ENCODE results near the gene IL27RA.

Gene IL27RA

DNA sequence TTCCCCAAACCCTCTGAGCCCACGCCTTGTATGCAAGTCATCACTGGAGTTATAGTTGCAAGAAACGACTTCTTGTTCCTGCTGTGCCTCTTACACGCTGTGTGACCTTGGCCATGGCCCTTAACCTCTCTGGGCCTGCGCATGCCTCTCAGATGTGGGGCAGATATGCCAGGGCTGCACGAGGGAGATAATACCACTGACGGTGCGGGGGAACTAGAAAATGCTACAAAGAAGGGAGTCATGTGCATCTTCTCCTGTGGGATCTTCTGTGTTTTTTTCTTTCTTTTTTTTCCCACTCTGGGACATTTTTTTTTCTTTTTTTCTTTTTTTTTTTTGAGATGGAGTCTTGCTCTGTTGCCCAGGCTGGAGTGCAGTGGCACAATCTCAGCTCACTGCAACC lies 63.3 kb downstream of the IL27RA start:
- no peak overlapping the region for H3K27ac ChIP-seq (ENCODE audit: low read depth, low read length)
- no peak overlapping the region for H2AK5ac ChIP-seq (ENCODE audit: low read length)
- no peak overlapping the region for H4K8ac ChIP-seq (ENCODE audit: low read depth, low read length)
- no peak overlapping the region for H3K4me2 ChIP-seq (ENCODE audit: low read length)
- no CpG with 5 or more reads among the region's 7 CpGs for WGBS (ENCODE audit: extremely low coverage, insufficient coverage, insufficient read length)
- H3K18ac ChIP-seq (ENCODE audit: low read length) = no peak overlapping the region
- no peak overlapping the region for H3K4me3 ChIP-seq (ENCODE audit: low read depth, low read length)
- no peak overlapping the region for H2BK120ac ChIP-seq (ENCODE audit: insufficient read depth, low read length, poor library complexity)
- peaks cover 2 to 4% of the 10 kb centered on the region in 2 experiments for H3K4me1 ChIP-seq (ENCODE audit: control insufficient read depth in 1 of 2, insufficient read depth in 2 of 2, low read length in 2 of 2)
- H2BK5ac ChIP-seq (ENCODE audit: low read depth, low read length, poor library complexity) = no peak overlapping the region
- no peak for DNase-seq
- H3K27me3 ChIP-seq (ENCODE audit: insufficient read depth, low read length) = no peaks in the 10 kb centered on the region
- H3K23ac ChIP-seq (ENCODE audit: low read length) = no peak overlapping the region
- H2BK12ac ChIP-seq (ENCODE audit: low read length) = no peak overlapping the region
- peaks cover 5% of the 10 kb centered on the region for H3K9me3 ChIP-seq (ENCODE audit: insufficient read depth, low read depth, low read length)
- no peak overlapping the region for H2AFZ ChIP-seq (ENCODE audit: insufficient read depth, low read length, poor library complexity)
- H4K12ac ChIP-seq (ENCODE audit: low read depth, low read length) = no peak overlapping the region
- peaks cover 16 to 18% of the 10 kb centered on the region in 2 experiments for H3K36me3 ChIP-seq (ENCODE audit: control insufficient read depth in 1 of 2, insufficient read depth in 2 of 2, low read length in 2 of 2)
- peaks cover 11% of the 10 kb centered on the region for H3K79me1 ChIP-seq (ENCODE audit: low read length)
- no peak overlapping the region for H3K14ac ChIP-seq (ENCODE audit: low read length)
- no peak overlapping the region for H3K9ac ChIP-seq (ENCODE audit: low read length)
- H3K79me2 ChIP-seq (ENCODE audit: control insufficient read depth, insufficient read depth, low read length, poor library complexity) = peaks cover 5% of the 10 kb centered on the region
- H4K91ac ChIP-seq (ENCODE audit: low read depth, low read length) = no peak overlapping the region
- H3K4ac ChIP-seq (ENCODE audit: low read depth, low read length) = no peak overlapping the region

DNA sequence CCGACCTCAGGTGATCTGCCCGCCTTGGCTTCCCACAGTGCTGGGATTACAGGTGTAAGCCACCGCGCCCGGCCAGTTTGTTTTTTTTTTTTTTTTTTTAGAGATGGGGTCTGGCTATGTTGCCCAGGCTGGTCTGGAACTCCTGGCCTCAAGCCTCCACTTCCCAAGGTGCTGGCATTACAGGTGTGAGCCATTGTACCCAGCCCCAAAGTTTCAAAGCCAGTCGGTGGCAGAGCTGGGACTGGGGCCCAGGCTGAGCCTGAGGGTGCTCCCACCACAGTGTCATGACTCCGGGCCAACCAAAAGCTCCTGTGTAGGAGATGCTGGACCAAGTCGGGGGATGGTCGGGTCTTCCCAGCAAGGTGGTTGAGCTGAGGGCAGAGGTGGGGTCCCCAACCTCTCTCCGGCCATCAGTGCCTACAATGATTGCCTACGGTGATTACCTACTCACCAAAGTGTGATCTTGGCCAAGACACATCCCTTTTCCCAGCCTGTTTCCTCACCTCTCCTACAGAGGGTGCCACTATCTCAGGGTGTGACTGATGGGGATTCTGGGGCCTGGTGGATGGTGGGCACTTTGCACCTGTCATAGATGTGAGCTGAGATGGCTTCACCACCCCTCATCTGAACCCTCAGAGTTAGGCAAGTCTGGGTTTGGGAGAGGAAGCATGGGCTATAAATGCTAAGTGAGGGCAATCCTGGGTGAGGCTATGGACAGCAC lies 64.9 kb downstream of the IL27RA start:
- no peak overlapping the region for H2AFZ ChIP-seq (ENCODE audit: insufficient read depth, low read length, poor library complexity)
- no peak overlapping the region for H2BK12ac ChIP-seq (ENCODE audit: low read length)
- H3K4me2 ChIP-seq (ENCODE audit: low read length) = no peak overlapping the region
- no peak for DNase-seq
- H3K4me3 ChIP-seq (ENCODE audit: low read depth, low read length) = no peak overlapping the region
- H3K79me1 ChIP-seq (ENCODE audit: low read length) = peaks cover 4% of the 10 kb centered on the region
- no peak overlapping the region for H4K12ac ChIP-seq (ENCODE audit: low read depth, low read length)
- no peak overlapping the region for H3K27ac ChIP-seq (ENCODE audit: low read depth, low read length)
- peaks cover 7% of the 10 kb centered on the region for H3K9me3 ChIP-seq (ENCODE audit: insufficient read depth, low read depth, low read length)
- H3K36me3 ChIP-seq (ENCODE audit: control insufficient read depth in 1 of 2, insufficient read depth in 2 of 2, low read length in 2 of 2) = peaks cover 24 to 26% of the 10 kb centered on the region in 2 experiments
- H3K79me2 ChIP-seq (ENCODE audit: control insufficient read depth, insufficient read depth, low read length, poor library complexity) = peaks cover 1% of the 10 kb centered on the region
- H3K4me1 ChIP-seq (ENCODE audit: control insufficient read depth in 1 of 2, insufficient read depth in 2 of 2, low read length in 2 of 2) = peaks cover 2 to 4% of the 10 kb centered on the region in 2 experiments
- H2BK5ac ChIP-seq (ENCODE audit: low read depth, low read length, poor library complexity) = no peak overlapping the region
- H3K27me3 ChIP-seq (ENCODE audit: insufficient read depth, low read length) = no peaks in the 10 kb centered on the region
- no peak overlapping the region for H2BK120ac ChIP-seq (ENCODE audit: insufficient read depth, low read length, poor library complexity)
- H3K14ac ChIP-seq (ENCODE audit: low read length) = no peak overlapping the region
- H2AK5ac ChIP-seq (ENCODE audit: low read length) = no peak overlapping the region
- WGBS (ENCODE audit: extremely low coverage, insufficient coverage, insufficient read length) = no CpG with 5 or more reads among the region's 11 CpGs
- no peak overlapping the region for H3K23ac ChIP-seq (ENCODE audit: low read length)
- H4K8ac ChIP-seq (ENCODE audit: low read depth, low read length) = no peak overlapping the region
- no peak overlapping the region for H3K18ac ChIP-seq (ENCODE audit: low read length)
- no peak overlapping the region for H3K9ac ChIP-seq (ENCODE audit: low read length)
- H4K91ac ChIP-seq (ENCODE audit: low read depth, low read length) = no peak overlapping the region
- no peak overlapping the region for H3K4ac ChIP-seq (ENCODE audit: low read depth, low read length)

DNA sequence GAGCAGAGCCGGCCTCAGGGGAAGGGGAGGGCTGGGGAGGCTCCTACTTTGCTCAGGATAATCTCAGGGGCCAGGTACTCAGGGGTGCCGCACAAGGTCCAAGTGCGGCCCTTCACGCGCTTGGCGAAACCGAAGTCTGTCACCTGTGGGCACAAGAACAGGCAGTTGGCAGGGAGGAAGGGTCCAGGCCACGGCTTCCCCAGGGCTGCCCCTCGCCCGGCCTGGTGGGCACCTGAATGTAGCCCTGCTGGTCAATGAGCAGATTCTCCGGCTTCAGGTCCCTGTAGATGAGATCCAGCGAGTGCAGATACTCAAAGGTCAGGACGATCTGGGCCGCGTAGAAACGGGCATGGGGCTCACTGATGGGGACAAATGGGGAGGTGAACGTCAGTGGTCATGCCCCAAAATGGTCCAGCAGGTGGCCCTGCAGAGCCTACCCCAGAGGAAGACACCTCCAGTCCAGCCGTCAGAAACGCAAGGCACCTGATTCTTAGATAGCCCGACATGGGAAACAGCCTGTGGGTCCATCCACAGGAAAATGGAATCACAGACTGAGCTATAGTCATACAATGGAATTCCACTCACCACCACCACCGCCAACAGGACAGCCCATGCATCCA lies 66.1 kb downstream of the IL27RA start:
- no peak overlapping the region for H4K8ac ChIP-seq (ENCODE audit: low read depth, low read length)
- no peak overlapping the region for H3K4ac ChIP-seq (ENCODE audit: low read depth, low read length)
- peaks cover 0 to 2% of the 10 kb centered on the region in 2 experiments for H3K4me1 ChIP-seq (ENCODE audit: control insufficient read depth in 1 of 2, insufficient read depth in 2 of 2, low read length in 2 of 2)
- H4K91ac ChIP-seq (ENCODE audit: low read depth, low read length) = no peak overlapping the region
- peaks cover 7% of the 10 kb centered on the region for H3K9me3 ChIP-seq (ENCODE audit: insufficient read depth, low read depth, low read length)
- no peak overlapping the region for H3K9ac ChIP-seq (ENCODE audit: low read length)
- H3K4me3 ChIP-seq (ENCODE audit: low read depth, low read length) = no peak overlapping the region
- no peak overlapping the region for H3K27ac ChIP-seq (ENCODE audit: low read depth, low read length)
- no CpG with 5 or more reads among the region's 21 CpGs for WGBS (ENCODE audit: extremely low coverage, insufficient coverage, insufficient read length)
- H3K14ac ChIP-seq (ENCODE audit: low read length) = no peak overlapping the region
- no peak overlapping the region for H3K4me2 ChIP-seq (ENCODE audit: low read length)
- no peak overlapping the region for H2AK5ac ChIP-seq (ENCODE audit: low read length)
- no peaks in the 10 kb centered on the region for H3K79me1 ChIP-seq (ENCODE audit: low read length)
- H3K79me2 ChIP-seq (ENCODE audit: control insufficient read depth, insufficient read depth, low read length, poor library complexity) = no peaks in the 10 kb centered on the region
- no peaks in the 10 kb centered on the region for H3K27me3 ChIP-seq (ENCODE audit: insufficient read depth, low read length)
- no peak overlapping the region for H4K12ac ChIP-seq (ENCODE audit: low read depth, low read length)
- H3K36me3 ChIP-seq (ENCODE audit: control insufficient read depth in 1 of 2, insufficient read depth in 2 of 2, low read length in 2 of 2) = peaks cover 32 to 33% of the 10 kb centered on the region in 2 experiments
- no peak overlapping the region for H2BK120ac ChIP-seq (ENCODE audit: insufficient read depth, low read length, poor library complexity)
- H3K18ac ChIP-seq (ENCODE audit: low read length) = no peak overlapping the region
- DNase-seq = no peak
- H2AFZ ChIP-seq (ENCODE audit: insufficient read depth, low read length, poor library complexity) = no peak overlapping the region
- H2BK12ac ChIP-seq (ENCODE audit: low read length) = no peak overlapping the region
- no peak overlapping the region for H2BK5ac ChIP-seq (ENCODE audit: low read depth, low read length, poor library complexity)
- H3K23ac ChIP-seq (ENCODE audit: low read length) = no peak overlapping the region

DNA sequence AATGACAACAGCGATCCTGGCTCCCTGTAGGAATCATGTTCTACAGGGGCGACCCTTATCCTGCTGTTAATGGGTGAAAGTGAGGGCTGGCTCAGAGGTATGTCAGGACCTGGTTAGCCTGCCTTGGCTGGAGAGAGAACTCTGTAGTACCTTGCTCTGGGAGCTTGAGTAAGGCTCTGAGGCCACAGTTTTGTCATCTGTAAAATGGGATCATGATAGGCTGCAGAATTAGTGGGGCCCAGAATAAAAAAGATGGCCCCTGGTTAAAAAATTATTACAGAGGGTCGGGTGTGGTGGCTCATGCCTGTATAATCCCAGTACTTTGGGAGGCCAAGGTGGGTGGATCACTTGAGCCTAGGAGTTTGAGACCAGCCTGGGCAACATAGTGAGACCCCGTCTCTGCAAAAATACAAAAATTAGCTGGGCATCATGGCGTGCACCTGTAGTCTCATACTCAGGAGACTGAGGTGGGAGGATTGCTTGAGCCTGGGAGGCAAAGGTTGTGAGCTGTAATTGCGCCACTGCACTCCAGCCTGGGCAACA lies 69.5 kb downstream of the IL27RA start:
- Histone ChIP-seq H2AFZ (ENCODE audit: insufficient read depth, low read length, poor library complexity) (no peak overlapping the region), H2AK5ac (ENCODE audit: low read length) (no peak overlapping the region), H3K4me3 (ENCODE audit: low read depth, low read length) (no peak overlapping the region), H3K27ac (ENCODE audit: low read depth, low read length) (no peak overlapping the region), H3K23ac (ENCODE audit: low read length) (no peak overlapping the region), H3K27me3 (ENCODE audit: insufficient read depth, low read length) (no peaks in the 10 kb centered on the region), H3K4me2 (ENCODE audit: low read length) (no peak overlapping the region), H4K8ac (ENCODE audit: low read depth, low read length) (no peak overlapping the region), H3K4ac (ENCODE audit: low read depth, low read length) (no peak overlapping the region), H4K12ac (ENCODE audit: low read depth, low read length) (no peak overlapping the region), H3K14ac (ENCODE audit: low read length) (no peak overlapping the region), H3K79me2 (ENCODE audit: control insufficient read depth, insufficient read depth, low read length, poor library complexity) (no peaks in the 10 kb centered on the region), H3K36me3 (ENCODE audit: control insufficient read depth in 1 of 2, insufficient read depth in 2 of 2, low read length in 2 of 2) (peaks cover 42 to 45% of the 10 kb centered on the region in 2 experiments), H2BK5ac (ENCODE audit: low read depth, low read length, poor library complexity) (no peak overlapping the region), H3K9me3 (ENCODE audit: insufficient read depth, low read depth, low read length) (peaks cover 2% of the 10 kb centered on the region), H3K4me1 (ENCODE audit: control insufficient read depth in 1 of 2, insufficient read depth in 2 of 2, low read length in 2 of 2) (peaks cover 0 to 2% of the 10 kb centered on the region in 2 experiments), H3K18ac (ENCODE audit: low read length) (no peak overlapping the region), H3K79me1 (ENCODE audit: low read length) (no peaks in the 10 kb centered on the region), H2BK120ac (ENCODE audit: insufficient read depth, low read length, poor library complexity) (no peak overlapping the region), H3K9ac (ENCODE audit: low read length) (no peak overlapping the region), H2BK12ac (ENCODE audit: low read length) (no peak overlapping the region), H4K91ac (ENCODE audit: low read depth, low read length) (no peak overlapping the region)
- DNase-seq = no peak
- WGBS (ENCODE audit: extremely low coverage, insufficient coverage, insufficient read length) = no CpG with 5 or more reads among the region's 6 CpGs
